T47D (cell line): ENCODE results near the gene PHACTR1.
"Not testable (repeated sequence)": the region's sequence is repeated elsewhere in the genome, so short reads cannot be mapped to it uniquely, and the experiment has no call there.

ENCODE experiments used
- DNase-seq, 2 experiments: peaks; one replicate each; pipeline versions ENCODE4 v3.0.0 to v3.0.0-alpha.2; 2011 to 2012; ENCODE audit warnings: low read depth in 1 of 2, low spot score in 1 of 2
- JUND ChIP-seq: IDR thresholded peaks from 2 replicates; pipeline ENCODE4 v1.6.1; 2012; ENCODE audit warnings: low read depth
- in situ Hi-C: cut with HindIII; loops from 2 replicates; pipeline ENCODE4 v1.10.0; 2016; ENCODE audit warnings: low sequenced_read_pairs, low pct_unique_long_range_greater_than_20kb

Gene PHACTR1

DNA sequence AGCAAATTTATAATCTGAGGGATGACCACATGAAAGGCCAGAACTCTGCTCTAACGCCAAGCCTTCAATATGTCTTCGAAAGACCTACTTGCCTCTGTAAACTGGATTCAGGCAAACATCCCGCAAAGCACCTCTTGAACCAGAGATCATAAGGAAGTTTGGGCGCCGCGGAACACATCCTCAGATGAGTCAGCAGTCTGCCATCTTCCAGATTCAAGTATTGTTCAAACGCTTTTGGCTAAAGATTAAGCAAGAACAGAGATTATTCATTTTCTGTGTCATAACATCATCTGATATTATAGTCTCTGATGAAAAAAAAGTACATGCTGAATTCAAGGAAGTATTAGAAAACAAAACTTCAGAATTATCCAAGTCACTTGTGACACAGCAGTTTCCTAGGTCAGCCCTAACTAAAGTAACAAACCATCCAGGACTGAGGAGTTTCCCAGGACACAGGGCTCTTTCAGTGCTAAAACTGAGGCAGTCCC lies 591.0 kb downstream of the PHACTR1 start:
- DNase-seq: no peak

DNA sequence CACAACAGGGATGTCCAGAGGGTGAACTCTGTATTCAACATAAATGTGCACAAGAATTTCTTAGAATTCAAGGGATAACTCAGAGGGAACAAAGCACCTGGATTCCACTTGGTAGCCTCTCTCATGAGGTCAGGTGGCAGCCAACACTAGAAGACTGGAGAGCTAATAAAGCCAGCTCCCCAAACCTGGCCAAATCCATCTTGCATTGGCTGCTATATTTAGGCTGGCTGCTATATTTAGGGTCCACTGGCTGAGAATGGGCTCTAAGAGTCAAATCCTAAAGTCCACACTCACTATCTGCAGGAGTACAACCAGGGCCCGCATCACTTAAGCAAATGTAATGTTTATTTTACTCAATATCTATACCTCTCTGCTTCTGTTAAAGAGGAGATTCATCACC lies 591.8 kb downstream of the PHACTR1 start:
- in situ Hi-C loops: no loop called here
- DNase-seq: no peak
- TF ChIP-seq JUND: no peak

More for the DNA sequence above, 591.0 kb downstream of the PHACTR1 start:
- in situ Hi-C loops: no loop called here
- TF ChIP-seq JUND: no peak

- no peak for TF ChIP-seq JUND
- in situ Hi-C loops: no loop called here
- DNase-seq: no peak
Measured at GRCh38 chr6:13311155-13311554, 594.6 kb downstream of the PHACTR1 start.

DNA sequence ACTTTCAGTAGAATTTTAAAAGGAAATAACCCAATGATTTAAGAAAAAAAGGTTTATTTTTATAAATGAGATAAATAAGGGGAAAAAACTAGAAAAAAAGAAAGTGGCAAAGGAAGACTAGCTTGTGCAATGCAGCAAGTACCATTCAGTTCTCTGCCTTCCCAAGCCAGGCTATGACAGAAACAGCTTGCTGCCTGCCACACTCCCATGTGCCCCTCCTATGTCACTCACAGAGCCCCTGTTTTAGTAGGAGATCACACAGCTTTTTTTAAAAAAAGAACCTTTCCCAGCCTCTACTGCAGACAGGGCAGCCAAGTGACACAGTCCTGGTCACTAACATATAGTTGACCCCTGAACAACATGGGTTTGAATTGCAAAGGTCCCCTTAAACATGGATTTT lies 598.2 kb downstream of the PHACTR1 start:
- no peak for DNase-seq
- in situ Hi-C loops: no loop called here
- TF ChIP-seq JUND: no peak

- in situ Hi-C loops: no loop called here
- no peak for TF ChIP-seq JUND
- no peak for DNase-seq
Measured at GRCh38 chr6:13315896-13316295, 599.3 kb downstream of the PHACTR1 start.

DNA sequence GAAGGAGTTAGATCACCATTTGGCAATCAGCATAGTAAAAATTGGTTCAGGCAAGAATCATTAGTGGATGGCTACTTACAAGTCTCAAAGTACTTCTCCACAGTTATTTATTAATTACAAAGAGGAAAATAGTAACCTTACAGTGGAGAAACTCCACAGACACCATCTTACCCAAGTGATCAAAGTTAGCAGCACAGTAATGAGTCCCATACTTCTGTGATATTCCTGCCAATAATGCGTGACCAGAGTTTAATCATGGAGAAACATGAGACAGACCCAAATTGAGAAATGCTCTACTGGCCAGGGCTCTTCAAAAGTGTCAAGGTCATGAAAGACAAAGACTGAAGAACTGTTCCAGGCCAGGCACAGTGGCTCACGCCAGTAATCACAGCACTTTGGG lies 602.3 kb downstream of the PHACTR1 start:
- TF ChIP-seq JUND: no peak
- DNase-seq: no peak
- in situ Hi-C loops: no loop called here

DNA sequence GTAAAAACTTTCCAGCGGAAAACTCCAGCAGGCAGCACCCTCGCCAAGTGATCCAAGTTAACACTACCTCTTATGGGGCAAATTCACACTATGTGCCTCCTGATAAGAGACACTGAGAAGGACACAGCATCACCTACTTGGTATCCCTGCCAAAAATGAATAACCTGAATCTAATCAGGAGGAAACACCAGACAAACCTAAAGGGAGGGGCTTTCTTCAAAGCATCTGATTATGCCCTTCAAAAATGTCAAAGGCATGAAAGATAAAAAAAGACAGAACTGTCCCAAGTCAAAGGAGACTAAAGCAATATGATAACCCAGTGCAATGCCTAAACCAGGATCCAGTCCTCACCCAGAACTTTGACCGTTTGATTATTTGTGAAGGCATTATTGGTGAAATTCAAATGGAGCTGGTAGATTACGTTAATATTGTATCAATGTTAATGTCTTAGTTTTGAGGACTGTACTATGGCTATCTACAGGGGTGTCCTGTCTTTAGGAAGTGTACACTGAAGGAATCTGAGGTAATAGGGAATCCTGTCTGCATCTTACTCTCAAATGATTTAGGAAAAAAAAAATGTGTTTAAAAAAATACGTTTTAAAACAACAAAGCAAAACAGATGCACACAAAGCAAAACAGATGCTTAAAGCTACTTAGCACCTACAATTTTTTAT lies 603.5 kb downstream of the PHACTR1 start:
- in situ Hi-C loops: no loop called here
- DNase-seq: no peak
- no peak for TF ChIP-seq JUND

- in situ Hi-C loops, DNase-seq: not testable (repeated sequence)
Measured at GRCh38 chr6:13326031-13326586, 609.5 kb downstream of the PHACTR1 start.

GRCh38 chr6:13327691-13328075 lies 611.1 kb downstream of the PHACTR1 start:
- DNase-seq: no peak
- no peak for TF ChIP-seq JUND
- in situ Hi-C loops: no loop called here

GRCh38 chr6:13328076-13328874 lies 611.7 kb downstream of the PHACTR1 start, which contains the start of gene TBC1D7:
Gene TBC1D7, minus strand, starts transcription at chr6:13328537. Its CDS starts 1,639 bp downstream, at chr6:13326898.
- in situ Hi-C loops: no loop called here
- TF ChIP-seq JUND: no peak
- DNase-seq: peak; percentile 80 to 95

DNA sequence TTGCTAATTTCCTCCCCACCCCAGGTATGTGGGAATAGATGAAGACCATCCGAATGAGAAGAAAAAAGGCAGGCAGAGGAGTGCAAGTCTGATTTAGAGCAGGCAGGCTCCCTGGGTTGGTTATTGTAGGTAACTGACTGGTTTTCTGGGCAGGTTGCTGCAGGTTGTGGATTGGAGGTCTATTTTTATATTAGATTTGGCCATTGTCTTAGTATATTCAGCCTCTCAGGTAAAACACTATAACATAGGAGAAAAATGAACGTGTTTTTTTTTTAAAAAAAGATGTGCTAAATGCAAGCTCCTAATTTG lies 612.3 kb downstream of the PHACTR1 start:
- TF ChIP-seq JUND: no peak
- in situ Hi-C loops: no loop called here

GRCh38 chr6:13331516-13332348 lies 615.2 kb downstream of the PHACTR1 start:
- in situ Hi-C loops: no loop called here
- TF ChIP-seq JUND: no peak
- DNase-seq: peak in 1 of 2 experiments; percentile 49

More for the DNA sequence above, 612.3 kb downstream of the PHACTR1 start:
- DNase-seq: no peak
